Activated T-cell treated with anti-CD3 and anti-CD28 coated beads for 48 hours (primary cell): ENCODE data around the gene SEMA3A.

ENCODE experiments used
- DNase-seq: peaks from one replicate; pipeline ENCODE4 v3.0.0-alpha.2; 2020; ENCODE audit warnings: low read depth

The SEMA3A gene

GRCh38 chr7:84195295-84196060 is 889 bp upstream of the SEMA3A start:
- DNase-seq = no peak

GRCh38 chr7:84193747-84194146 is 842 bp downstream of the SEMA3A start:
- no peak for DNase-seq

GRCh38 chr7:84191842-84192241 is 2.7 kb downstream of the SEMA3A start:
- no peak for DNase-seq

- DNase-seq = no peak
These were observed 3.3 kb downstream of the SEMA3A start for GRCh38 chr7:84191261-84191660.

GRCh38 chr7:84190016-84190705 is 4.4 kb downstream of the SEMA3A start:
- no peak for DNase-seq

- no peak for DNase-seq
These were observed 5.7 kb downstream of the SEMA3A start for GRCh38 chr7:84188786-84189405.

GRCh38 chr7:84187813-84188510 is 6.6 kb downstream of the SEMA3A start:
- no peak for DNase-seq

- no peak for DNase-seq
These were observed 7.3 kb downstream of the SEMA3A start for GRCh38 chr7:84187087-84187805.

- DNase-seq = no peak
These were observed 10.8 kb downstream of the SEMA3A start for GRCh38 chr7:84183741-84184140.

- no peak for DNase-seq
These were observed 12.3 kb downstream of the SEMA3A start for GRCh38 chr7:84182301-84182700.

GRCh38 chr7:84181628-84182027 is 13.0 kb downstream of the SEMA3A start:
- no peak for DNase-seq

- DNase-seq = no peak
These were observed 16.7 kb downstream of the SEMA3A start for GRCh38 chr7:84177758-84178412.

GRCh38 chr7:84176716-84177115 is 17.9 kb downstream of the SEMA3A start:
- DNase-seq = no peak

- DNase-seq = no peak
These were observed 19.1 kb downstream of the SEMA3A start for GRCh38 chr7:84175461-84175860.

- no peak for DNase-seq
These were observed 23.9 kb downstream of the SEMA3A start for GRCh38 chr7:84170646-84171045.

- no peak for DNase-seq
These were observed 32.0 kb downstream of the SEMA3A start for GRCh38 chr7:84162584-84162983.

GRCh38 chr7:84162125-84162524 is 32.5 kb downstream of the SEMA3A start:
- no peak for DNase-seq

- DNase-seq = no peak
These were observed 33.2 kb downstream of the SEMA3A start for GRCh38 chr7:84161398-84161797.

- no peak for DNase-seq
These were observed 35.2 kb downstream of the SEMA3A start for GRCh38 chr7:84159435-84159834.

GRCh38 chr7:84157171-84157570 is 37.4 kb downstream of the SEMA3A start:
- DNase-seq = no peak
